ENCODE results near the gene EBP. TPM values are rescaled to one million over a fixed set of nuclear protein-coding genes. Genes with fewer than 3 reads are reported as not detected.

Gene EBP
- total RNA-seq, 1 donor from 2014 or later, result 66.0 TPM

DNA sequence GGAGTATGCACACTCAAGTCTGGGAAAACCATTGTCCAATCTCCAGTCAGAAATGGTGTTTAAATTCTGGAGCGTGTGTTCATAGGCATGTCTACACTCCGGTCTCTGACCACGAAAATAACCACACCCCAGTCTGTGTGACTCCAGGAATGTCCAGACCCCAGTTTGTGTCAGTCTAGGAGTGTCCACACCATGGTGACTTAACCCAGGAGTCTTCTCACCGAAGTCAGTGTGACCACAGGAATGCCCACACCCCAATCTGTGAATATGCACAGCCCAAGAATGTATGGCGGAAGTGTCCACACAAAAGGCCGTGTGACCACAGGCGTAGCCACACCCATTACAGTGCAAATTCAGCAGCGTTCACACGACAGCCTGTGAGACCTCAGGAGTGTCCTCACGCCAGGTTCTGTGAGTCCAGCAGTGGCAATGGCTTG is 34.2 kb upstream of the EBP start:
- H3K9me3 Mint-ChIP-seq (ENCODE audit: unreplicated experiment), result no peaks in the 10 kb centered on the region
- peaks cover 2% of the 10 kb centered on the region for H3K27me3 Mint-ChIP-seq (ENCODE audit: unreplicated experiment)
- no peak overlapping the region for H3K4me3 Mint-ChIP-seq (ENCODE audit: unreplicated experiment)
- H3K4me1 Mint-ChIP-seq (ENCODE audit: unreplicated experiment), result peaks cover 5% of the 10 kb centered on the region
- TF ChIP-seq CTCF (IDR thresholded peaks at IDR 0.05; ENCODE audit: unreplicated experiment), result no peak
- H3K36me3 Mint-ChIP-seq (ENCODE audit: low read depth, unreplicated experiment), result no peaks in the 10 kb centered on the region
- H3K27ac Mint-ChIP-seq (ENCODE audit: unreplicated experiment), result no peak overlapping the region
- DNase-seq (ENCODE audit: low spot score), result no peak

GRCh38 chrX:48488034-48488433 is 33.6 kb upstream of the EBP start:
- no peaks in the 10 kb centered on the region for H3K36me3 Mint-ChIP-seq (ENCODE audit: low read depth, unreplicated experiment)
- H3K27ac Mint-ChIP-seq (ENCODE audit: unreplicated experiment), result no peak overlapping the region
- peaks cover 5% of the 10 kb centered on the region for H3K4me1 Mint-ChIP-seq (ENCODE audit: unreplicated experiment)
- no peak overlapping the region for H3K4me3 Mint-ChIP-seq (ENCODE audit: unreplicated experiment)
- peaks cover 2% of the 10 kb centered on the region for H3K27me3 Mint-ChIP-seq (ENCODE audit: unreplicated experiment)
- H3K9me3 Mint-ChIP-seq (ENCODE audit: unreplicated experiment), result no peaks in the 10 kb centered on the region
- no peak for DNase-seq (ENCODE audit: low spot score)
- TF ChIP-seq CTCF (IDR thresholded peaks at IDR 0.05; ENCODE audit: unreplicated experiment), result no peak

DNA sequence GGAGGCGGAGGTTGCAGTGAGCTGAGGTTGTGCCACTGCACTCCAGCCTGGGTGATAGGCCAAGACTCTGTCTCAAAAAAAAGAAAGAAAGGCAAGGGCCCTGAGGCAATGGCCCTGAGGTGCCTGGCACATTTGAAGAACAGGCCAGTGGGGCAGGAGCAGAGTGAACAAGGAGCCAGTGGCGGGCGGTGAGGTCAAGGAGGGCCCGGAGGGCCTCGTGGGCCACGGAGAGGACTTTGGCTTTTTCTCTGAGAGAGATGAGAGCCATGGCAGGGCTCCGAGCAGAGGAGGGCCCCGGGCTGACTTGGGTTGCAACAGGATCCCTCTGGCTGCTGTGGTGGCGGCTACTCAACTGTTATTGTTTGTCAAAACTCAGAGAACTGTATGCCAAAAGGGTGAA is 32.3 kb upstream of the EBP start:
- Mint-ChIP-seq H3K9me3 (ENCODE audit: unreplicated experiment) (no peaks in the 10 kb centered on the region), H3K27me3 (ENCODE audit: unreplicated experiment) (peaks cover 2% of the 10 kb centered on the region), H3K36me3 (ENCODE audit: low read depth, unreplicated experiment) (no peaks in the 10 kb centered on the region), H3K4me3 (ENCODE audit: unreplicated experiment) (no peak overlapping the region), H3K4me1 (ENCODE audit: unreplicated experiment) (peaks cover 5% of the 10 kb centered on the region), H3K27ac (ENCODE audit: unreplicated experiment) (no peak overlapping the region)
- no peak for TF ChIP-seq CTCF (IDR thresholded peaks at IDR 0.05; ENCODE audit: unreplicated experiment)
- DNase-seq (ENCODE audit: low spot score), result no peak

- Mint-ChIP-seq H3K4me3 (ENCODE audit: unreplicated experiment) (no peak overlapping the region), H3K4me1 (ENCODE audit: unreplicated experiment) (peaks cover 5% of the 10 kb centered on the region), H3K36me3 (ENCODE audit: low read depth, unreplicated experiment) (no peaks in the 10 kb centered on the region), H3K9me3 (ENCODE audit: unreplicated experiment) (no peaks in the 10 kb centered on the region), H3K27me3 (ENCODE audit: unreplicated experiment) (peaks cover 2% of the 10 kb centered on the region), H3K27ac (ENCODE audit: unreplicated experiment) (no peak overlapping the region)
- no peak for DNase-seq (ENCODE audit: low spot score)
- TF ChIP-seq CTCF (IDR thresholded peaks at IDR 0.05; ENCODE audit: unreplicated experiment), result no peak
These were observed 31.7 kb upstream of the EBP start for GRCh38 chrX:48489892-48490291.

- no peak for DNase-seq (ENCODE audit: low spot score)
- Mint-ChIP-seq H3K36me3 (ENCODE audit: low read depth, unreplicated experiment) (no peaks in the 10 kb centered on the region), H3K9me3 (ENCODE audit: unreplicated experiment) (no peaks in the 10 kb centered on the region), H3K27me3 (ENCODE audit: unreplicated experiment) (peaks cover 2% of the 10 kb centered on the region), H3K4me3 (ENCODE audit: unreplicated experiment) (no peak overlapping the region), H3K4me1 (ENCODE audit: unreplicated experiment) (peaks cover 5% of the 10 kb centered on the region), H3K27ac (ENCODE audit: unreplicated experiment) (no peak overlapping the region)
- TF ChIP-seq CTCF (IDR thresholded peaks at IDR 0.05; ENCODE audit: unreplicated experiment), result no peak
These were observed 30.9 kb upstream of the EBP start for GRCh38 chrX:48490661-48491060.
